Germinal center (tissue), 1 donor: Measurements from ENCODE around the gene DNER.
"Not testable (repeated sequence)": the region's sequence is repeated elsewhere in the genome, so short reads cannot be mapped to it uniquely, and the experiment has no call there.

Experiments
- DNase-seq: peaks from one replicate; pipeline ENCODE4 v3.0.0; 2012; ENCODE audit warnings: mixed read lengths, low spot score

Gene DNER

GRCh38 chr2:229564300-229564907 lies 150.0 kb downstream of the DNER start:
- no peak for DNase-seq

GRCh38 chr2:229563388-229563787 lies 151.0 kb downstream of the DNER start:
- DNase-seq, result no peak

- no peak for DNase-seq
Measured at GRCh38 chr2:229562472-229563127, 151.8 kb downstream of the DNER start.

GRCh38 chr2:229559986-229560385 lies 154.4 kb downstream of the DNER start:
- DNase-seq, result no peak

- no peak for DNase-seq
Measured at GRCh38 chr2:229553091-229553490, 161.3 kb downstream of the DNER start.

- no peak for DNase-seq
Measured at GRCh38 chr2:229543176-229543873, 171.0 kb downstream of the DNER start.

GRCh38 chr2:229539628-229540027 lies 174.7 kb downstream of the DNER start:
- DNase-seq, result no peak

- DNase-seq, result no peak
Measured at GRCh38 chr2:229531594-229531993, 182.8 kb downstream of the DNER start.

GRCh38 chr2:229530434-229530833 lies 183.9 kb downstream of the DNER start:
- no peak for DNase-seq

GRCh38 chr2:229528846-229529245 lies 185.5 kb downstream of the DNER start:
- DNase-seq, result no peak

GRCh38 chr2:229526951-229527350 lies 187.4 kb downstream of the DNER start:
- no peak for DNase-seq

GRCh38 chr2:229524799-229525198 lies 189.6 kb downstream of the DNER start:
- DNase-seq, result no peak

GRCh38 chr2:229523663-229524062 lies 190.7 kb downstream of the DNER start:
- no peak for DNase-seq

- DNase-seq, result no peak
Measured at GRCh38 chr2:229521576-229521975, 192.8 kb downstream of the DNER start.

GRCh38 chr2:229520691-229521096 lies 193.7 kb downstream of the DNER start:
- DNase-seq, result no peak

- DNase-seq, result peak; percentile 11
Measured at GRCh38 chr2:229519655-229520430, 194.5 kb downstream of the DNER start.

- no peak for DNase-seq
Measured at GRCh38 chr2:229514273-229514895, 200.0 kb downstream of the DNER start.

- DNase-seq, result no peak
Measured at GRCh38 chr2:229511524-229511923, 202.8 kb downstream of the DNER start.

- DNase-seq, result not testable (repeated sequence)
Measured at GRCh38 chr2:229506699-229507098, 207.7 kb downstream of the DNER start.

- DNase-seq, result no peak
Measured at GRCh38 chr2:229501051-229501794, 213.1 kb downstream of the DNER start.

GRCh38 chr2:229492034-229492433 lies 222.3 kb downstream of the DNER start:
- no peak for DNase-seq
